Uterine smooth muscle cell (primary cell): ENCODE results near the gene FAM114A1. TPM values are rescaled to one million over a fixed set of nuclear protein-coding genes. Genes with fewer than 3 reads are reported as not detected.

Experiments
- total RNA-seq: library from RNA; depleted of rRNA; stranded (reverse); fragments of >200 nt; gene quantifications from 2 replicates; pipeline ENCODE4 v1.2.3, GENCODE V29; 2014

The FAM114A1 gene
- 453 and 465 TPM in 2 replicates for total RNA-seq

DNA sequence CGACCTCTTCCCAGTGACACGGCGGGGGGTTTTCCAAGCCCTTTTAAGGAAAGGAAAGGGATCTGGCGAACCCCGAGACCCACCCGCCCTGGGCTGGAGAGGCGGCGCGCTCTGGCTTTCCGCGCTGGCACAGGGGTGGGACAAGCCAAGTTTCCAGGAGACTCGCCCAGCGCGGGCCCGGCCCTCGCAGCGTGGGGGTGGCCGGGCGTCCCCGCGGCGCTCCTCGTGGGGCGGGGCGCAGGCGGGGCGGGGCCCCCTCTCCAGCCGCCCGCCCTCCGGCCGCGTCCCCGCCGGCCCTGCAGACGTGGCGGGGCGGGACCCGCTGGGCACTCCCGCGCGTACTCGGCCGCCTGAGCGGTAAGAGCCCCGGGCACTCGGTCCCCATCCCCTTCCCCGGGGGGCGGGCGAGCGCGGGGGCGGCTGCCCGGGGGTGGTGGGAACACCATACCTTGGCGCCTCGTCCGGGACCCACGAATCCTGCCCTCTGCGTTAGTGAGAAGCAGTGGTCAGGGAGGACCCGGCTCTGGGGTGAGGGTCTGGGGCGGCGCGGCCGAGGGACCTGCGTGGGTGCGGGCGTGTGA lies at the start of gene FAM114A1:
FAM114A1 (plus strand) TSS at position 329 of the 581 bp plus-strand sequence. CDS start 10,273 bp downstream, outside the sequence.

GRCh38 chr4:38856524-38857337 lies 10.9 kb upstream of the FAM114A1 start, which contains the start of gene TLR6:
Gene TLR6, minus strand, starts transcription at chr4:38856817. Its CDS starts 27,344 bp downstream, at chr4:38829473.

Other genes starting within 250 kb of the FAM114A1 start
- gene KLF3, start 203.6 kb upstream of the FAM114A1 start, total RNA-seq: 13.4 and 14.3 TPM in 2 replicates
- gene TLR10, start 84.8 kb upstream of the FAM114A1 start, total RNA-seq: not detected in 2 replicates
- gene TLR1, start 63.0 kb upstream of the FAM114A1 start, total RNA-seq: 2.1 and 2.5 TPM in 2 replicates
- 3.0 and 4.4 TPM in 2 replicates for gene TLR6, start 11.0 kb upstream of the FAM114A1 start, total RNA-seq
- 3.5 and 10.8 TPM in 2 replicates for gene TMEM156, start 164.6 kb downstream of the FAM114A1 start, total RNA-seq
- 138 and 157 TPM in 2 replicates for gene KLHL5, start 194.4 kb downstream of the FAM114A1 start, total RNA-seq